GM18951 (cell line): ENCODE data around the gene PILRB.
A peak's percentile ranks its signal among the peaks of the same experiment; 100 is the strongest.

Experiments
- POLR2A ChIP-seq: IDR thresholded peaks from 4 replicates; pipeline ENCODE4 v1.6.1; 2011; ENCODE audit warnings: mild to moderate bottlenecking; ENCODE audit not compliant: insufficient read length, insufficient read depth; ENCODE audit errors: extremely low read depth
- in situ Hi-C: fragments of 300-500 bp; cut with MboI; formaldehyde crosslinking; loops from one replicate; pipeline ENCODE4 v1.12.0; 2022; ENCODE audit warnings: low sequenced_read_pairs, mixed read lengths, inconsistent platforms; ENCODE audit not compliant: unreplicated experiment

The PILRB gene

DNA sequence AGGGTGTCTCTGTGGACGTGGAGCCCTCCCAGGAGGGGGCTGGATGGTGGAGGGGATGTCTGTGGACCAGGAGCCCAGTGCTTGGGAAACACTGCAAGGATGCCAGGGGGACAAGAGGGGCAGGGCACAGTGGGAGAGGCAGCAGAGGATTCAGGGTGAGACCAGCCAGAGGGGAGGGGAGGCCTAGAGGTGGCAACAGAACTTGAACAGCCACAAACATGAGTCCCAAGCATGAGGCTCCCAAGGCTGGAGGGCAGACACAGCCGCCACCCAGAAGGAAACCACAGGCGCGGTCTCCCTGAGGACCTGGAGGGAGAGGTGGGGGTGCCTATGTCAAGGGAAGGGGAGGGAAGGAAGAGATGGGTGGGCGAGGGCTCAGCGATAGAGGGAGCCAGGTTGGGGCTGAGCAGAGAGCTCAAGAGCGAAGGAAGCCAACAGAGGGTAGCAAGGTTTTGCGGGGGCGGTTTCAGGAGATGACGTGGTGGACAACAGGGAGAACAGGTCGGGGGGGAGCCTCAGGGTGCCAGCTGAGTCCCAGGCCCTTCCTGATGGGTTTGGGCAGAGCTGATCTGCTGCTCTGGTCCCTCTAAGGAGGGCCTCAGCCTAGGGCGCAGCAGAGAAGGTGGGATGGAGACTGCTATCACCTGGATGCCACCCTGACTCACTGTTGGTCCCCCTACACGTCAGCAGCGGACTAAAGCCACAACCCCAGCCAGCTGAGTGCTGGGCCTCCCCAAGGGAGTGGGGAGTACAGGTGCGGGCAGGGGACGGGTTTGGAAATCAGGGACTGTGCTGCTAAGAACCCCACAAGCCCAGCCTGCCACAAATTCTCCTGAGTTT, 8.7 kb downstream of the PILRB start:
- in situ Hi-C loops = no loop called here

DNA sequence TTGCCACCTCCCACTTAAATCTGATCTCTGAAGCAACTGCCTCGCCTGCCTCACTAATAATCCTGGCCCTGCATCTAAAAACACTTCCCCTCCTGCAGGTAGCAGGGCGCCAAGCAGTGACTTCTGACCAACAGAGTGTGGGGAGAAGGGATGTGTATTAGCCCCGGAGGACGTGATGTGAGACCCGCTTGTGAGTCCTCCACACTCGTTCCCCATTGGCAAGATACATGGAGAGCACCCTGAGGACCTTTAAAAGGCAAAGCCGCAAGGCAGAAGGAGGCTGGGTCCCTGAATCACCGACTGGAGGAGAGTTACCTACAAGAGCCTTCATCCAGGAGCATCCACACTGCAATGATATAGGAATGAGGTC, 9.3 kb downstream of the PILRB start:
- in situ Hi-C loops = no loop called here
- TF ChIP-seq POLR2A = no peak

More for the DNA sequence above, 8.7 kb downstream of the PILRB start:
- peak; percentile 38 for TF ChIP-seq POLR2A

DNA sequence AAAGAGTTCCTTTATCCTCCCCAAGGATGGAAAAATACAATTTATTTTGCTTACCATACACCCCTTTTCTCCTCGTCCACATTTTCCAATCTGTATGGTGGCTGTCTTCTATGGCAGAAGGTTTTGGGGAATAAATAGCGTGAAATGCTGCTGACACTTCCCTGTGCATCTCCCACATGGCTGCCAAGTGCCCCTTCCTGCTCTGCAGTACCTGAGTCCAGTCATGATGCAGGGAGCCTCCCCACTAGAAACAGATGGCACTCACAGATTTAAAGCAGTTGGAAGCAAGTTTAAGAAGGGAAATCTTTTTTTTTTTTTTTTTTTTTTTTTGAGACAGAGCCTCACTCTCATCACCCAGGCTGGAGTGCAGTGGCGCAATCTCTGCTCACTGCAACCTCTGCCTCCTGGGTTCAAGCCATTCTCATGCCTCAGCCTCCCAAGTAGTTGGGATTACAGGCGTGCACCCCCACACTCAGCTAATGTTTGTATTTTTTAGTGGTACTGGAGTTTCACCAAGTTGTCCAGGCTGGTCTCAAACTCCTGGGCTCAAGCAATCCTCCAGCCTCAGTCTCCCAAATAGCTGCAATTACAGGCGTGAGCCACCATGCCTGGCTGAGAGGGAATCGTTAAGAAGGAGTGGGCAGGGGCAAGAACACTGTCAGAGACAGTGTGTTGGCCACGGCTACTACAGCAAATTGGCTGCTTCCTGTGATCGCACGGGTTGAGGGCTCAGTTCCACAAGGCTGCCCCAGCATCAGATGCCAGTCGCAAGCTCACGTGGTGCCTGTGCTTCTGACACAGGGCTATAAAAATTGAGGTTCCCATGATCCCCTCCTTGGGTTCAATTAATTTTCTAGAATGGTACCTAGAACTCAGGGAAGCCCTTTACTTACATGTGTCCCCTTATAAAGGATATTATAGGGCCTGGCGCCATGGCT, 10.0 kb downstream of the PILRB start:
- in situ Hi-C loops = no loop called here
- no peak for TF ChIP-seq POLR2A

DNA sequence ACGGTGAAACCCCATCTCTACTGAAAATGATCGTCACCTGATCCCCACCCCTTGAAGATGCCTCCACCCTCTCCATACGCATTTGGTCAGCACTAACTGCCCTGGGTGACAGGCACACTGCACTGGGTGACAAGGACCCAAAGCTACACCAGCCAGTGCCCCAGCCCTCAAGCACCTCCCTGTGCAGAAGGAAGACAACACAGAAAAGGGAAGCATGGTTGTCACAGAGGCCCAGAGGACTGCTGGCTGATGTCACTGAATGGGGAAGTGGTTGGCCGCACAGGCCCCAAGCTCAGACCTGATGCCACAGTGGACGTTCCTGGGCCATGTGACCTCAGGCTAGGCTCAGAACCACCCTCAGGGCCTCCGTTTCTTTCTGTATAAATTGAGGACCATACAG, 11.2 kb downstream of the PILRB start:
- in situ Hi-C loops = no loop called here
- peak; percentile 49 for TF ChIP-seq POLR2A

DNA sequence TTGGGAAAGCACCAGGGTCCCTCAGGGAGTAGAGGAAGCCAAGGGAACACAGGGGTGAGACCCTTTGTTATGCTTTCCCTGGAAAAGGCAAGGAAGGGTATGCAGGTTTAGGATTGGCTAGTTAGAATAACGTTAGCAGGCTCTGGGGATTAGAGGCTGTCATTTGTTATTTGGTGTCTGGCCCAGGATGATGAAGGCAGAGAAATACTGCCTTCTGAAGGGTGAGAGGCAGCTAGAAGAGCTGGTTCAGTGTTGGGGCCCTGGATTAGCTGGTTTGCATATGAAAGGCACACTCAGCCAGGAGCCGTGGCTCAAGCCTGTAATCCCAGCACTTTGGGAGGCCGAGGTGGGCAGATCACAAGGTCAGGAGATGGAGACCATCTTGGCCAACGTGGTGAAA, 12.4 kb downstream of the PILRB start:
- TF ChIP-seq POLR2A = no peak

DNA sequence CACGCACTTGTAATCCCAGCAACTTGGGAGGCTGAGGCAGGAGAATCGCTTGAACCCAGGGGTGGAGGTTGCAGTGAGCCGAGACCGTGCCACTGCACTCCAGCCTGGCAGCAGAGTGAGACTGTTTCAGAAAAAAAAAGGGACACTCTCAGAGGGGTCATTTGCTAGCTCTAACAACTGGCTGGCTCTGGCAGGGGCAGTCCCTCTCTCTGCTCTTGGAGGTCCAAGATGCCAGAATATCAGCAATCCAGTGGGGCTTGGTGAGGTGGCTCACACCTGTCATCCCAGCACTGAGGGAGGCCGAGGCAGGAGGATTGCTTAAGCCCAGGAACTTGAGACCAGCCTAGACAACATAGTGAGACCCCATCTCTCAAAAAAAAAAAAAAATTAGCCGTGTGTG, 12.8 kb downstream of the PILRB start:
- no peak for TF ChIP-seq POLR2A
- in situ Hi-C loops = loop anchor here (5.0 kb wide), 1 partner anchor 37 kb away; no protein-coding TSS in a partner anchor

More for the DNA sequence above, 12.4 kb downstream of the PILRB start:
- in situ Hi-C loops = loop anchor here (5.0 kb wide), 1 partner anchor 37 kb away; no protein-coding TSS in a partner anchor

DNA sequence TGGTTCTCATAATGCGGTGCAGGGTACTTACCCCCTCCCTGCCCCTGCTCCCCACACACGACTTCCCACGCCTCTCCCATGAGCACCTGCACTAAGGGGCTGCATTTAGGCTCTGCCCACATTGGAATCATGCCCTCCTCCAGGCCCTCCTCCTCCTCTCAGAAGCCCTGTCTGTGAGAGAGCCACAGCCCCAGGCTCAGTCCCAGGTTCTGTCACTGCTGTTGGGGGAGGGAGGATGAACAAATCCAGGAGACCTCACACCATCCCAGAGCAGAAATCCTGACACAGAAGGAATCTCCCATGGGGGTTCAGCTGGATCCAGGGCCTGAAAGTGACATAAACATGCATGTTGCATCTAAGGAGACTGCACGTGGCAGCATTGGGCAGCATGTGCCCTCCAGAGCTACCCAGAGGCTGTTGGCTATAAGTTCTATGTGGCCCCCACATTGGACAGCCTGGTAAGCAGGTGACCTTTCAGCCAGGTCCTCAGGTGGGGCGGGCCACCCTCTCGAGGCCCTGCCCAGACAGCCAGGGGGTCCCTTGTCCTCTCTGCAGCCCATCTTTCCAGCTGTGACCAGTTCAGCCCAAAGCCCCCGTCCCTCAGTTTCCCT, 13.7 kb downstream of the PILRB start:
- no peak for TF ChIP-seq POLR2A
- in situ Hi-C loops = loop anchor here (5.0 kb wide), 1 partner anchor 36 kb away; no protein-coding TSS in a partner anchor

DNA sequence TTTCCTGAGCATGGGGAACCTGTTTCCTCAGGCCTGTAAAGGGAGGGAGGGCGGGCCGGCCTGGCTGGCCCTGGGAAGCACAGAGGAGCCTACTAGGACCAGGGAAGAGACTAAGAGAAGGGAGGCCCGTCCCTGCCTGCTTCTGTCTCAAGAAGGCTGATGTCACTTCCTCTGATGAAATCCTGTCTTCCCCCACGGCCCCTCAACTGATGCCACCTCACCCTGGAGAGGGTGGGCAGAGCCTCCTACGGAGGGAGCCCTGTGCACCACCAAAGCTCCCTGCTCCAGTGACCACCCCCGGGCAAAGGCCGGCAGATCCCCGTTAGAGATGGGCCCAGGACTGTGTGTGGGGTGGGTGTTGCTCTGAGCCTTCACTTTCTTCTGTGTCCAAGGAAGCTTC, 14.3 kb downstream of the PILRB start:
- TF ChIP-seq POLR2A = no peak
- in situ Hi-C loops = loop anchor here (5.0 kb wide), 1 partner anchor 35 kb away; no protein-coding TSS in a partner anchor

DNA sequence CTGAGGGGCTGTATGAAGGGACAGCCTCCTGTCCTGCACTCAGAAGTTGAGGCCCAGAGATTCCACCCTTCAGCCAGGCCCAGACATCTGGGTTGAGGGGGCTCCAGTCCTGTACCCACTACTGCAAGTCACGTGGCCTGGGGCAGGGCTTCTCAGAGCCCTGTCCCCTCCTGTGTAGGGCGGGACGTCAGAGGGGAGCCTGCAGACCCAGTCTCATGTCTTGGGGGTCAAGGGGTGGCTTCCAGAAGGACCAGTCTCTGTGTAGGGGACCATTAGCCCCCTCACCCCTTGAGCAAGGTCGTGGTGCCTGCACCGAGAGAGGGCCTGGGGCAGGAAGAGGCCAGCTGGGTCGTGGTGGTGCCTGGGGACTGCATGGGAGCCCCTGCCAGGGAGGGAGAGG, 14.8 kb downstream of the PILRB start:
- in situ Hi-C loops = loop anchor here (5.0 kb wide), 1 partner anchor 35 kb away; no protein-coding TSS in a partner anchor
- TF ChIP-seq POLR2A = no peak

DNA sequence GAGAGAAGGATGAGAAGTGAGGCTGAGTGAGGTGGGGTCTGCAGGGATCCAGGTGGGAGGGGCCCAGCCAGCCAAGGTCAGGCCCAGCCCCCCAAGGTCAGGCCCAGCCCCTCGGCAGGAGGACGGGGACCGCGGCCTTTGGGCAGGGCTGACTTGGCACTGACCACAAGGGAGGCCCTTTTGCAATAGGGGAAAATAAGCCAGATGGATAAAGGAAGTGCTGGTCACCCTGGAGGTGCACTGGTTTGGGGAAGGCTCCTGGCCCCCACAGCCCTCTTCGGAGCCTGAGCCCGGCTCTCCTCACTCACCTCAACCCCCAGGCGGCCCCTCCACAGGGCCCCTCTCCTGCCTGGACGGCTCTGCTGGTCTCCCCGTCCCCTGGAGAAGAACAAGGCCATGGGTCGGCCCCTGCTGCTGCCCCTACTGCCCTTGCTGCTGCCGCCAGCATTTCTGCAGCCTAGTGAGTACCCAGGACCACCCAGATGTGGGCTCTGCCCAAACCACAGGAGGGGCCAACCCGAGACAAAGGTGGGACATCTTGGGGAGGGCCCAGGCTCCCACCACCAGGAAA, 15.4 kb downstream of the PILRB start, which contains the start of gene PILRA:
PILRA (plus strand) TSS at position 227 of the 571 bp plus-strand sequence; CDS start at position 397, 170 bp downstream.
- TF ChIP-seq POLR2A = no peak
- in situ Hi-C loops = loop anchor here (5.0 kb wide), 1 partner anchor 34 kb away; no protein-coding TSS in a partner anchor

DNA sequence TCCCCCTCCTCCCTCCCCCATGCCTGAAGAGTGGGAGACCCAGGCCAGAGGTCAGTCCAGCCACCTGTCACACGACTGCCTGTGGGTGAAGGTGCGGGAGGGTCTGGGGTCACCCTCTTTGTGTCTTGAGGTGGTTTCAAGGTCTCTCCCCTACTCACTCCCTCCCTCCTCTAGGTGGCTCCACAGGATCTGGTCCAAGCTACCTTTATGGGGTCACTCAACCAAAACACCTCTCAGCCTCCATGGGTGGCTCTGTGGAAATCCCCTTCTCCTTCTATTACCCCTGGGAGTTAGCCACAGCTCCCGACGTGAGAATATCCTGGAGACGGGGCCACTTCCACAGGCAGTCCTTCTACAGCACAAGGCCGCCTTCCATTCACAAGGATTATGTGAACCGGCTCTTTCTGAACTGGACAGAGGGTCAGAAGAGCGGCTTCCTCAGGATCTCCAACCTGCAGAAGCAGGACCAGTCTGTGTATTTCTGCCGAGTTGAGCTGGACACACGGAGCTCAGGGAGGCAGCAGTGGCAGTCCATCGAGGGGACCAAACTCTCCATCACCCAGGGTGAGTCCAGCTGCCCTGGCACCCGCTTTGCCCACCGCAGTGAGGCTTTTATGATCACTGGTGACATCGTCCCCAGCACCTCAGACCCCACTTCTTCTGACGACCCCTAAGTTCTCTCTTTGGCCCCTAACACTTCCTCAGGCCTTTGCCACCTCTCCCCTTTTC, 16.1 kb downstream of the PILRB start:
- in situ Hi-C loops = loop anchor here (5.0 kb wide), 1 partner anchor 33 kb away; no protein-coding TSS in a partner anchor

DNA sequence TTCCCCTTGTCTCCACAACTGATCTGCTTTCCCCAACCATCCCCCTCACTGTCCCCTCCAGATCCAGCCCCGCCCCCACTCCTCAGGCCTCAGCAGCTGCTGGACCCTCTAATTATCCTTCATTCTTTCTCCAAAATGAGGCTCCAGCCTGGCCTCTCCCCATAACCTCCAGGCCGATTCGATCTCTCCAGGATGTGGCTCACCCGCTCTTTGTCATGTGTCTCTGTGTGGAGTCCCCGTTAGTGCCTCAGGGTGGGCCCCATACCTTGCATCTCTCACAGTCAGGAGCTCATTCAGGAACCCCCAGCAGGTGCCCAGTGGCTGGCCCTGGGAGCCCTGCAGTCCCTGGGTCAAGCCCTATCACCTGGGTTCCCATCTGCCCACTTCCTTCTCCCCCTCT, 16.7 kb downstream of the PILRB start:
- in situ Hi-C loops = loop anchor here (5.0 kb wide), 1 partner anchor 33 kb away; no protein-coding TSS in a partner anchor
- TF ChIP-seq POLR2A = no peak
